HUDEP-2 (cell line): ENCODE results near the gene AKR1C3.
"Not testable (repeated sequence)": the region's sequence is repeated elsewhere in the genome, so short reads cannot be mapped to it uniquely, and the experiment has no call there.

Experiments used
- DNase-seq, 76 experiments: peaks; one replicate each; lab custom pipeline; 2025; ENCODE audit not compliant: unreplicated experiment in 76 of 76; lab: John Stamatoyannopoulos, UW

AKR1C3 gene

GRCh38 chr10:5125315-5126044 lies 31.3 kb downstream of the AKR1C3 start:
- no peak for DNase-seq

- no peak for DNase-seq
Observed at GRCh38 chr10:5135581-5135980, 41.4 kb downstream of the AKR1C3 start.

GRCh38 chr10:5136468-5137087 lies 42.4 kb downstream of the AKR1C3 start:
- DNase-seq, result no peak

DNA sequence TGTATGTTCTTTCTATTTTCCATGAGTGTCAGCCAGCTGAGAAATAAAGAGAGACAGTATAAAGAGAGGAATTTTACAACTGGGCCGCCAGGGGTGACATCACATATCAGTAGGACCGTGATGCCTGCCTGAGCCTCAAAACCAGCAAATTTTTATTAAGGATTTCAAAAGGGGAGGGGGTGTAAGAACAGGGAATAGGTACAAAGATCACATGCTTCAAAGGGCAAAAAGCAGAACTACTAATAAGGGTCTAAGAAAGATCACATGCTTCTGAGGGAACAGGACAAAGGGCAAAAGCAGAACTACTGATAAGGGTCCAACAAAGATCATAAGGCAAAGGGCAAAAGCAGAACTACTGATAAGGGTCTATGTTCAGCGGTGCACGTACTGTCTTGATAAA lies 43.5 kb downstream of the AKR1C3 start:
- not testable (repeated sequence) for DNase-seq

DNA sequence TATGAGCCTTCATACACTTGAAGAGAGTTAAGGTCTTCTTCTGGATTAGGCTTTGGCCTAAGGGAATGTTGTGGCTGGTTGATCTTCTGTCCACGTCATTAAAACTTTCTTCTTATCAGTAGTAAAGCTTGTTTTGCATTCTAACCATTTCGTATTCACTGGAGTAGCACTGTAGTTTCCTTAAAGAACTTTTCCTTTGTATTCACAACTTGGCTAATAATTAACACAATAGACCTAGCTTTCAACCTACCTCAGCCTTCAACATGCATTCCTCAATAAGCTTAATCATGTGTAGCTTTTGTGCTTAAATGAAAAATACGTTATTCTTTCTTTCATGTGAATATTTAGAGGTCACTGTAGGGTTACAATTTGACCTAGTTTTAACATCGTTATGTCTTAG lies 48.0 kb downstream of the AKR1C3 start:
- DNase-seq, result no peak

DNA sequence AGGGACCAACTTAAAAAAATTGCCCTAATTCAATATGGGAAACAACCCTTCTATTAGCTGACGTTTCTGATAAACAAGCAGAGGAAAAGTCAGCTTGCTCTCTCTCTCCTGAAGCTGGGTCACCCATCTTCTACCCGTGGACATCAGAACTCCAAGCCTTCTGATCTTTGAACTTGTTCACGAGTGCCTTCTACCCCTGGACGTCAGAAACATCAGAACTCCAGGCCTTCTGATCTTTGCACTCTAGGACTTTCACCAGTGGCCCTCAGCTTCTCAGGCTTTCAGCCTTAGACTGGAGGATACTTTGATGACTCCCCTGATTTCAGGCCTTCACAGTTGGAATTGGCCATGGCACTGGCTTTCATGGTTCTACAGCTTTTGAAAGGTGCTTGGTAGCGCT lies 48.9 kb downstream of the AKR1C3 start:
- no peak for DNase-seq

GRCh38 chr10:5146920-5147254 lies 52.7 kb downstream of the AKR1C3 start:
- no peak for DNase-seq

GRCh38 chr10:5147255-5147980 lies 53.2 kb downstream of the AKR1C3 start:
- peak in 2 of 76 experiments; percentile 2 to 20 for DNase-seq

DNA sequence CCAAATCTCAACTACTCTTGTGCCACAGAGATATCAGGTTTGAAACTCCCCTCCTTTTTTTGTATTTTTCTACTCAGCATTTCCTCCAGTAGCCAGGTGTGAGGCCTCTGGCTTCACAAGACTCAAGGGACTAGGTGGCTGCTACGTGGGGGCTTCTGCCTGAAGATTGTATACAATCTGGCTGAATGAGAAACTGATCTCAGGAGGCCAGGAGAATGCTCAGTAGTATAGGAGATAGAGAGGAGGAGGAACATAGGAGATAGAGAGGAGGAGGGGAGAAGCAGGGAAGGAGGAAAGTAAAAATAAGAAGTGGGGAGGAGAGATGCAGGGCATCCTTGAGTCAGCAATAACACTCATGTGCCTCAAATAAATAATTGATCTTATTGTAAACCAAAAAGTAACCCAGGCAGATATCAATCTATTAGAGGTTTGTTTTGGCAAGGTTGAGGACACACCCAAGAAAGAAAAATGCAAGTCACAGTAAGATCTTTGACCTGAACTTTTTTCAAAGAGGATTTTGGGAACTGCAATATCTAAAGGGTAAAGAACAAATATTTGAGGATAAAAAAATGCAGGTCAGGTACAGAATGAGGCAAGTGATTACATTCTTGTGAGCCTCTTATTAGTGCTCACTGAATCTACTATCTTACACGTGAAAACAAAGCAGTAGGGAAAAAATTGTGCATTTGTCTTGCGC lies 53.9 kb downstream of the AKR1C3 start:
- peak in 1 of 76 experiments; percentile 7 for DNase-seq

DNA sequence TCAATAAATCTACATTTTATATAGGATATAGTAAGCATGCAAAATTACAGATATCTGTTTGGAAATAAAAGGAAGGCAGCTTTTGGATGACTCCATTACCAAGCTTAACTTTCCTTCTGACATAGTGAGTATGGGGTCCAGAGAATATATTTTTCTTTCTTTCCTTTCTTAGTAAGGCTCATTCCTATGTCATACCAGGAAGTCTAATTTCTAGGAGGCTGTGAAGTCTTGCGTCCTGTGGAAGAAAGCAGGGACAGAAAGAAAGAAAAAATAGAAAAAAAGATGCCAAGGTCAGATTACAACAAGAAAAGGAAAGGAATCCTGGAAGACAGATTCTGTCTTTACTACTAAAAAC lies 54.4 kb downstream of the AKR1C3 start:
- DNase-seq, result no peak

DNA sequence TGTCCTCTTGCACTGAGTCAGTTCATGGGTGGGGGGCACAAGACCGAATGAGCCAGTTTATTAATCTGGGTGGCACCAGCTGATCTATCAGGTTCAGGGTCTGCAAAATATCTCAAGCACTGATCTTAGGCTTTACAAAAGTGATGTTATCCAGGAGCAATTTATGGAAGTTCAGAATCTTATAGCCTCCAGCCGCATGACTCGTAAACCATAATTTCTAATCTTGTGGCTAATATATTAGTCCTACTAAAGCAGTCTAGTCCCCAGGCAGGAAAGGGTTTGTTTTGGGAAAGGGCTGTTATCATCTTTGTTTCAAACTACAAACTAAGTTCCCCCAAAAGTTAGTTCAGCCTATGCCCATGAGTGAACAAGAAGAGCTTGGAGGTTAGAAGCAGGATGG lies 56.9 kb downstream of the AKR1C3 start:
- DNase-seq, result no peak

DNA sequence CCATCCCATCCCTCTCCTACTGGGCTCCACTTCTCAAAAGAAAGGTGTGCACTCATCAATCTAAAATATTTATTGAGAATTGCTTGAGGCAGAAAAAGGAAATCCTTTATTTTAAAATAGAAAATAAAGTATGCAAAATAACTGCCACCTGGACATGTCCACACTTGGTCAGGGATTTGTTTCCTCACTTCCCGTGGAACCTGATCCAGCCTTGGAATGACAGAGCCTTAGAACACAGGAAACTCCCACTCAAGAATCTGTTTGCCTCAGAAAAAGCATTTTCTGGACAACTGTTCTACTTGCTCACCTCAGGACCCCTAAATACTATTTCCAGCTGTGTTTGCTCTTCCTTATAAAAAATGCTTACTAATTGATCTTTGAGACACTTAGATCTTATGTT lies 61.7 kb downstream of the AKR1C3 start:
- no peak for DNase-seq
